HCT116 (cell line): ENCODE results near the gene FERMT3. TPM values are rescaled to one million over a fixed set of nuclear protein-coding genes. Genes with fewer than 3 reads are reported as not detected.
"Not testable (repeated sequence)": the region's sequence is repeated elsewhere in the genome, so short reads cannot be mapped to it uniquely, and the experiment has no call there.

Experiments
- ATAC-seq: fragments of 200-7000 bp; cut with Tn5 transposase; 2 replicates; pipeline ENCODE4 v1.9.1; 2020; ENCODE audit warnings: mild to moderate bottlenecking, moderate library complexity
- BruUV-seq: library from RNA; stranded (reverse); fragments of 400-500 nt; replicated peaks from 2 replicates; lab custom pipeline; 2021; lab: Mats Ljungman, UMichigan
- CTCF ChIA-PET: fragments of 300-600 bp; sonication (Branson Sonifier 250); formaldehyde crosslinking; loops from one replicate; lab custom pipeline; 2021; ENCODE audit warnings: antibody characterized with exemption; lab: Charles Lee
- POLR2A ChIA-PET: fragments of 300-600, 350-600 bp; sonication (Branson Sonifier 250); formaldehyde crosslinking; loops from one replicate; lab custom pipeline; 2021; ENCODE audit warnings: antibody characterized with exemption; lab: Charles Lee
- RAD21 ChIA-PET, 2 experiments: fragments of 300-600 bp; sonication (Branson Sonifier 250); formaldehyde crosslinking; loops; one replicate each; lab custom pipeline; 2023; ENCODE audit warnings: low total read pairs in 2 of 2; ENCODE audit not compliant: uncharacterized antibody in 2 of 2, unreplicated experiment in 2 of 2, low non-redundant PET in 1 of 2; lab: Charles Lee
- DNase-seq: peaks from one replicate; pipeline ENCODE4 v3.0.0-alpha.2; 2010; ENCODE audit warnings: low read depth, low spot score
- H2AFZ ChIP-seq: fragments of 200-600 bp; shearing (Covaris generic), sonication (generic); 2 replicates; pipeline ENCODE4 v1.6.1; 2017; ENCODE audit warnings: low read depth, mixed run types, mixed read lengths, antibody characterized with exemption, low read length; ENCODE audit not compliant: poor library complexity, severe bottlenecking
- H3K27ac ChIP-seq: 2 replicates; pipeline ENCODE4 v1.5.1; 2012; ENCODE audit warnings: low read depth, low read length
- H3K27me3 ChIP-seq: fragments of 200-600 bp; sonication (generic); 2 replicates; pipeline ENCODE4 v1.6.1; 2016; ENCODE audit warnings: mixed run types, low read length, mixed read lengths; ENCODE audit not compliant: insufficient read depth
- H3K36me3 ChIP-seq, 2 experiments: fragments of 200-500 bp in 1 of 2; fragments of 200-600 bp in 1 of 2; sonication (Bioruptor generic) in 1 of 2; sonication (generic) in 1 of 2; 2 replicates each; pipeline versions ENCODE4 v1.5.1 to v1.6.1; 2014 to 2016; ENCODE audit warnings: low read length in 2 of 2, inconsistent platforms in 1 of 2, mixed read lengths in 1 of 2, mixed run types in 1 of 2; ENCODE audit not compliant: insufficient read depth in 2 of 2, control insufficient read depth in 1 of 2
- H3K4me1 ChIP-seq, 2 experiments: fragments of 200-600 bp in 1 of 2; sonication (generic) in 1 of 2; 2 replicates each; pipeline versions ENCODE4 v1.5.1 to v1.6.1; 2012 to 2017; ENCODE audit warnings: low read length in 2 of 2, inconsistent platforms in 1 of 2, mild to moderate bottlenecking in 1 of 2, mixed read lengths in 1 of 2, mixed run types in 1 of 2, moderate library complexity in 1 of 2; ENCODE audit not compliant: insufficient read depth in 2 of 2, control insufficient read depth in 1 of 2
- H3K4me2 ChIP-seq: fragments of 200-600 bp; sonication (generic); 2 replicates; pipeline ENCODE4 v1.6.1; 2017; ENCODE audit warnings: mixed run types, low read length, mixed read lengths
- H3K4me3 ChIP-seq, 2 experiments: fragments of 200-600 bp in 1 of 2; sonication (generic) in 1 of 2; replicated peaks in 1 of 2; 2 replicates each; pipeline ENCODE4 v1.5.1; 2011 to 2016; ENCODE audit warnings: low read length in 2 of 2, control low read depth in 1 of 2, low read depth in 1 of 2, mild to moderate bottlenecking in 1 of 2, mixed read lengths in 1 of 2, mixed run types in 1 of 2
- H3K79me2 ChIP-seq: fragments of 200-600 bp; sonication (generic); 2 replicates; pipeline ENCODE4 v1.6.1; 2017; ENCODE audit warnings: mild to moderate bottlenecking, mixed run types, low read length, moderate library complexity, mixed read lengths; ENCODE audit not compliant: insufficient read depth
- H3K9ac ChIP-seq: fragments of 200-600 bp; sonication (generic); 2 replicates; pipeline ENCODE4 v1.6.1; 2016; ENCODE audit warnings: low read length, mixed read lengths
- H3K9me2 ChIP-seq: fragments of 200-600 bp; sonication (generic), shearing (Covaris generic); 2 replicates; pipeline ENCODE4 v1.6.1; 2017; ENCODE audit warnings: mixed run types, mild to moderate bottlenecking, moderate library complexity; ENCODE audit not compliant: insufficient read depth
- H3K9me3 ChIP-seq, 2 experiments: fragments of 200-500 bp in 1 of 2; fragments of 200-600 bp in 1 of 2; sonication (Bioruptor generic) in 1 of 2; sonication (generic) in 1 of 2; 2 replicates each; pipeline ENCODE4 v1.6.1; 2014 to 2017; ENCODE audit warnings: low read length in 2 of 2, mixed read lengths in 2 of 2, inconsistent platforms in 1 of 2, low read depth in 1 of 2, mild to moderate bottlenecking in 1 of 2, mixed run types in 1 of 2, moderate library complexity in 1 of 2; ENCODE audit not compliant: control insufficient read depth in 1 of 2, insufficient read depth in 1 of 2
- H4K20me1 ChIP-seq: fragments of 200-600 bp; sonication (generic), shearing (Covaris generic); 2 replicates; pipeline ENCODE4 v1.6.1; 2017; ENCODE audit warnings: mixed run types, mild to moderate bottlenecking, moderate library complexity; ENCODE audit not compliant: insufficient read depth
- ATF3 ChIP-seq: IDR thresholded peaks from 2 replicates; pipeline ENCODE4 v1.6.1; 2012
- CBX3 ChIP-seq: IDR thresholded peaks from 2 replicates; pipeline ENCODE4 v1.6.1; 2012; ENCODE audit warnings: low read depth
- CEBPB ChIP-seq: IDR thresholded peaks from 2 replicates; pipeline ENCODE4 v1.6.1; 2012; ENCODE audit warnings: low read depth
- EGR1 ChIP-seq: IDR thresholded peaks from 2 replicates; pipeline ENCODE4 v1.6.1; 2012; ENCODE audit warnings: low read depth
- POLR2AphosphoS5 ChIP-seq: IDR thresholded peaks from 2 replicates; pipeline ENCODE4 v1.6.1; 2011; ENCODE audit warnings: mild to moderate bottlenecking, low read depth, low read length, moderate library complexity
- REST ChIP-seq: IDR thresholded peaks from 2 replicates; pipeline ENCODE4 v1.6.1; 2012; ENCODE audit warnings: low read depth
- SRF ChIP-seq: IDR thresholded peaks from 2 replicates; pipeline ENCODE4 v1.6.1; 2012; ENCODE audit warnings: low read depth
- YY1 ChIP-seq: IDR thresholded peaks from 2 replicates; pipeline ENCODE4 v1.6.1; 2011; ENCODE audit warnings: low read length, low read depth, moderate library complexity, mild to moderate bottlenecking; ENCODE audit not compliant: insufficient replicate concordance; ENCODE audit errors: extremely low read depth
- ZFX ChIP-seq: fragments of 450-650 bp; IDR thresholded peaks from 2 replicates; pipeline ENCODE4 v1.6.1; 2017
- intact Hi-C: fragments of 100-400 bp; cut with micrococcal nuclease; formaldehyde crosslinking; loops from 2 replicates; pipeline ENCODE4 v1.10.0; 2022
- total RNA-seq: library from RNA; stranded (reverse); gene quantifications from one replicate; pipeline ENCODE4 v1.2.1, GENCODE V29; 2021; ENCODE audit not compliant: unreplicated experiment
- TF ChIP-seq, protein P1 (sequence below), 3 experiments: fragments of 200-600 bp in 1 of 3; sonication (generic) in 1 of 3; IDR thresholded peaks in 2 of 3; conservative IDR thresholded peaks in 1 of 3; 2 replicates each; pipeline ENCODE4 v1.5.1; 2012 to 2017; ENCODE audit warnings: low read depth in 2 of 3, low read length in 2 of 3, antibody characterized with exemption in 1 of 3, borderline replicate concordance in 1 of 3, control low read depth in 1 of 3, mild to moderate bottlenecking in 1 of 3, mixed read lengths in 1 of 3, mixed run types in 1 of 3, moderate library complexity in 1 of 3; ENCODE audit not compliant: insufficient read depth in 1 of 3

The FERMT3 gene
- total RNA-seq, 1 experiment from 2014 or later = 4.3 TPM

- no peak for TF ChIP-seq REST
- no peak for TF ChIP-seq YY1
- TF ChIP-seq SRF = no peak
- no peak for TF ChIP-seq ZFX
Measured at GRCh38 chr11:64245401-64245796, 38.9 kb downstream of the FERMT3 start (continued).

DNA sequence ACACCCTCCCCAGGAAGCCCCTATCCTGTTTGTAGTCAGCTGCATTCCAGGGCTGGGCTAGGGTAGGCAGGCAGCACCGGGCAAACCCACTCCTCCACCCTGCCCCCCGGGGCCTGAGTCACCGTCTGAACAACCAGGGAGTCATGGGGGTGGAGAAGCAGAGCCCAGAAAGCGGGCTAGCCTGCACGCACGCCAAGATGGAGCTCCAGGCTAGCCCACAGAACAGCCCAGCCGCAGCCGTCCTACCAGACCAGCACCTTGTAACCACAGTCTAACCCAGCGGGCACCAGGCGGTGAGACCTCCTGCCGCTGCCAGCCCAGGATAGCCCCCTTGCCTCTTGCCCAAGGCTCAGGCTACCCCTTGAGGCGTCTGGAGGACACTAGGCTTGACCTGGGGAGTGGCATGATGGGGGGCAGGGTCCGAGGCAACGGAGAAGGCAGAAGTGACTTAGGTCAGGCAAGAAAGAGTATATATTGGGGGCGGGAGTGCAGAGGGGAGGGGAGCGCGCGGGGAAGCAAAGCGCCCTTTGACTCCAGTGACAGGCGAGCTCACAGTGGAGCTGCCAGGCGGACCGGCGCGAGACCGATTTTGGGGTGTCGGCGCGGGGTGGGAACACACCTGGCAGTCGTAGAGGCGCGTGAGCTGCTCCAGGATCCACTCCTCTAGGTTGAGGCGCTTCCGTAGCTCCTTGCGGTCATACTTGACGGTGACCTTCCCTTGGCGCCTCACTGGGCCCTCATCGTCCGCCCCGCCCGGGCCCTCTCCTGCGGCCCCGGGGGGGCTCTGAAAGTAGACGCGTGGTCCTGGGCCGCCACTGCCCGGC lies 39.5 kb downstream of the FERMT3 start:
- H3K9ac ChIP-seq = peak overlapping the region; percentile 100
- TF ChIP-seq ATF3 = no peak
- no peak for TF ChIP-seq CBX3
- TF ChIP-seq ZFX = peak; percentile 23; the same call in 1 of the 2 replicates
- TF ChIP-seq, protein P1, sequence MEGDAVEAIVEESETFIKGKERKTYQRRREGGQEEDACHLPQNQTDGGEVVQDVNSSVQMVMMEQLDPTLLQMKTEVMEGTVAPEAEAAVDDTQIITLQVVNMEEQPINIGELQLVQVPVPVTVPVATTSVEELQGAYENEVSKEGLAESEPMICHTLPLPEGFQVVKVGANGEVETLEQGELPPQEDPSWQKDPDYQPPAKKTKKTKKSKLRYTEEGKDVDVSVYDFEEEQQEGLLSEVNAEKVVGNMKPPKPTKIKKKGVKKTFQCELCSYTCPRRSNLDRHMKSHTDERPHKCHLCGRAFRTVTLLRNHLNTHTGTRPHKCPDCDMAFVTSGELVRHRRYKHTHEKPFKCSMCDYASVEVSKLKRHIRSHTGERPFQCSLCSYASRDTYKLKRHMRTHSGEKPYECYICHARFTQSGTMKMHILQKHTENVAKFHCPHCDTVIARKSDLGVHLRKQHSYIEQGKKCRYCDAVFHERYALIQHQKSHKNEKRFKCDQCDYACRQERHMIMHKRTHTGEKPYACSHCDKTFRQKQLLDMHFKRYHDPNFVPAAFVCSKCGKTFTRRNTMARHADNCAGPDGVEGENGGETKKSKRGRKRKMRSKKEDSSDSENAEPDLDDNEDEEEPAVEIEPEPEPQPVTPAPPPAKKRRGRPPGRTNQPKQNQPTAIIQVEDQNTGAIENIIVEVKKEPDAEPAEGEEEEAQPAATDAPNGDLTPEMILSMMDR (IDR thresholded peaks at IDR 0.05 in 2 of 3, conservative IDR thresholded peaks at IDR 0.05 in 1 of 3; ENCODE audit: borderline replicate concordance in 1 of 3, insufficient read depth in 1 of 3, low read depth in 2 of 3, low read length in 2 of 3) = no peak
- peak; percentile 69 for TF ChIP-seq POLR2AphosphoS5
- no peak for TF ChIP-seq EGR1
- TF ChIP-seq CEBPB = no peak
- TF ChIP-seq SRF = no peak
- peak overlapping the region; percentile 84 for H3K4me2 ChIP-seq
- intact Hi-C loops = no loop called here
- RAD21 ChIA-PET = interaction anchor here in 1 of 2 experiments (1.1 kb wide), 1 partner anchor 41 kb away, joined by 4 read pairs; no protein-coding TSS in a partner anchor
- no peaks in the 10 kb centered on the region for H4K20me1 ChIP-seq
- no peaks in the 10 kb centered on the region for H3K9me2 ChIP-seq
- peaks cover 36 to 74% of the 10 kb centered on the region in 2 experiments for H3K4me1 ChIP-seq
- H3K27ac ChIP-seq = peak overlapping the region; percentile 94
- H3K27me3 ChIP-seq = no peaks in the 10 kb centered on the region
- CTCF ChIA-PET = interaction anchor here (0.6 to 3.1 kb wide), 4 partner anchors 24 to 110 kb away, joined by 3 to 15 read pairs (median 8); no protein-coding TSS in a partner anchor
- BruUV-seq = TSS peak; percentile 49
- ATAC-seq (no peak), DNase-seq (no peak)
- no peaks in the 10 kb centered on the region for H3K9me3 ChIP-seq
- POLR2A ChIA-PET = interaction anchor here (1.1 to 4.6 kb wide), 7 partner anchors 20 to 71 kb away, joined by 3 to 29 read pairs (median 5); partner anchors contain the start of genes NUDT22, PRDX5, STIP1 and TRMT112
- H3K79me2 ChIP-seq = peaks cover 48% of the 10 kb centered on the region
- H3K36me3 ChIP-seq = peaks cover 0 to 12% of the 10 kb centered on the region in 2 experiments; a peak in 1 of 4 replicates
- no peak overlapping the region for H2AFZ ChIP-seq
- H3K4me3 ChIP-seq = peak overlapping the region; percentile 99 to 100

DNA sequence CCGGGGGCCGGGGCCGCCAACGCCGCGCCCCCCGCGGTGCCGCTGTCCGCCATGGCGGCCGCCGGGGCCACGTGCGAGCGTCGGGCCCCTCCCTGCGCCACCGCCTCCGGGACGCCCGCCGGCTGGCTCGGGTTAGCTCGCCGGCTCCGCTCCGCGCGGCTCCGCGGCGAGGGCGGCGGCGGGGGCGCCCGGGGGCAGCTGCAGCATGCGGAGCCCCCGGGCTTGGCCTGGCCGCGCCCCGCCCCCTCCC lies 40.0 kb downstream of the FERMT3 start:
- peak overlapping the region; percentile 94 for H3K27ac ChIP-seq
- ChIA-PET CTCF (interaction anchor here (0.6 to 3.1 kb wide), 4 partner anchors 24 to 109 kb away, joined by 3 to 15 read pairs (median 8); no protein-coding TSS in a partner anchor), POLR2A (interaction anchor here (0.6 to 4.6 kb wide), 5 partner anchors 24 to 442 kb away, joined by 3 to 29 read pairs (median 3); partner anchors contain the start of genes PRDX5 and TRMT112), RAD21 (interaction anchor here in 1 of 2 experiments (1.1 kb wide), 1 partner anchor 42 kb away, joined by 4 read pairs; no protein-coding TSS in a partner anchor)
- H3K9me2 ChIP-seq, DNase-seq, H4K20me1 ChIP-seq, H2AFZ ChIP-seq, intact Hi-C loops, H3K27me3 ChIP-seq, H3K9me3 ChIP-seq, BruUV-seq: not testable (repeated sequence)
- peak overlapping the region; percentile 100 for H3K9ac ChIP-seq
- H3K36me3 ChIP-seq = peaks cover 0 to 12% of the 10 kb centered on the region in 2 experiments; a peak in 1 of 4 replicates
- peaks cover 50% of the 10 kb centered on the region for H3K79me2 ChIP-seq
- peak overlapping the region; percentile 96; the same call in 1 of the 2 replicates for H3K4me2 ChIP-seq
- peak; percentile 0 for ATAC-seq
- peak overlapping the region; percentile 99 to 100 for H3K4me3 ChIP-seq
- H3K4me1 ChIP-seq = peaks cover 36 to 76% of the 10 kb centered on the region in 2 experiments
